PFSK-1 (cell line): ENCODE measurements around the gene NPPC.

Experiments
- FOXP2 ChIP-seq: optimal IDR thresholded peaks from 2 replicates; pipeline ENCODE3; 2011; ENCODE audit warnings: borderline replicate concordance, control low read depth, inconsistent platforms; ENCODE audit not compliant: insufficient read depth; ENCODE audit errors: extremely low read length, extremely low read depth
- POLR2AphosphoS5 ChIP-seq: IDR thresholded peaks from 2 replicates; pipeline ENCODE4 v1.6.1; 2012; ENCODE audit warnings: low read depth, mild to moderate bottlenecking, control low read depth, low read length, moderate library complexity
- SIN3A ChIP-seq: IDR thresholded peaks from 2 replicates; pipeline ENCODE4 v1.6.1; 2012; ENCODE audit warnings: mild to moderate bottlenecking, low read length, moderate library complexity, borderline replicate concordance; ENCODE audit not compliant: insufficient read depth
- TAF1 ChIP-seq: IDR thresholded peaks from 2 replicates; pipeline ENCODE4 v1.6.1; 2012; ENCODE audit warnings: low read length, control low read depth, borderline replicate concordance; ENCODE audit not compliant: insufficient read depth
- TF ChIP-seq, protein P1 (sequence below), 2 experiments: IDR thresholded peaks; 2 replicates each; pipeline versions ENCODE4 v1.6.1 to v1.8.0; 2011 to 2012; ENCODE audit warnings: low read depth in 2 of 2, low read length in 2 of 2, control low read depth in 1 of 2, inconsistent platforms in 1 of 2, mild to moderate bottlenecking in 1 of 2, moderate library complexity in 1 of 2; ENCODE audit not compliant: insufficient read depth in 1 of 2

- TF ChIP-seq, protein P1, sequence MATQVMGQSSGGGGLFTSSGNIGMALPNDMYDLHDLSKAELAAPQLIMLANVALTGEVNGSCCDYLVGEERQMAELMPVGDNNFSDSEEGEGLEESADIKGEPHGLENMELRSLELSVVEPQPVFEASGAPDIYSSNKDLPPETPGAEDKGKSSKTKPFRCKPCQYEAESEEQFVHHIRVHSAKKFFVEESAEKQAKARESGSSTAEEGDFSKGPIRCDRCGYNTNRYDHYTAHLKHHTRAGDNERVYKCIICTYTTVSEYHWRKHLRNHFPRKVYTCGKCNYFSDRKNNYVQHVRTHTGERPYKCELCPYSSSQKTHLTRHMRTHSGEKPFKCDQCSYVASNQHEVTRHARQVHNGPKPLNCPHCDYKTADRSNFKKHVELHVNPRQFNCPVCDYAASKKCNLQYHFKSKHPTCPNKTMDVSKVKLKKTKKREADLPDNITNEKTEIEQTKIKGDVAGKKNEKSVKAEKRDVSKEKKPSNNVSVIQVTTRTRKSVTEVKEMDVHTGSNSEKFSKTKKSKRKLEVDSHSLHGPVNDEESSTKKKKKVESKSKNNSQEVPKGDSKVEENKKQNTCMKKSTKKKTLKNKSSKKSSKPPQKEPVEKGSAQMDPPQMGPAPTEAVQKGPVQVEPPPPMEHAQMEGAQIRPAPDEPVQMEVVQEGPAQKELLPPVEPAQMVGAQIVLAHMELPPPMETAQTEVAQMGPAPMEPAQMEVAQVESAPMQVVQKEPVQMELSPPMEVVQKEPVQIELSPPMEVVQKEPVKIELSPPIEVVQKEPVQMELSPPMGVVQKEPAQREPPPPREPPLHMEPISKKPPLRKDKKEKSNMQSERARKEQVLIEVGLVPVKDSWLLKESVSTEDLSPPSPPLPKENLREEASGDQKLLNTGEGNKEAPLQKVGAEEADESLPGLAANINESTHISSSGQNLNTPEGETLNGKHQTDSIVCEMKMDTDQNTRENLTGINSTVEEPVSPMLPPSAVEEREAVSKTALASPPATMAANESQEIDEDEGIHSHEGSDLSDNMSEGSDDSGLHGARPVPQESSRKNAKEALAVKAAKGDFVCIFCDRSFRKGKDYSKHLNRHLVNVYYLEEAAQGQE (IDR thresholded peaks at IDR 0.05; ENCODE audit: insufficient read depth in 1 of 2, low read depth in 2 of 2, low read length in 2 of 2) = no peak
- TF ChIP-seq FOXP2 = no peak
- no peak for TF ChIP-seq POLR2AphosphoS5
- no peak for TF ChIP-seq TAF1
- no peak for TF ChIP-seq SIN3A
Observed at GRCh38 chr2:231939022-231939421, 12.8 kb upstream of the NPPC start.
